CD1c-positive myeloid dendritic cell (primary cell): ENCODE results near the gene BOK.

Experiments used
- DNase-seq: peaks from one replicate; pipeline ENCODE4 v3.0.0-alpha.2; 2016; ENCODE audit errors: extremely low spot score

Gene BOK

GRCh38 chr2:241538838-241539615, 19.5 kb upstream of the BOK start:
- DNase-seq: no peak

GRCh38 chr2:241539616-241540374, 18.8 kb upstream of the BOK start:
- DNase-seq: no peak

GRCh38 chr2:241540401-241540770, 18.2 kb upstream of the BOK start:
- no peak for DNase-seq

- DNase-seq: peak; percentile 63
These were observed 17.6 kb upstream of the BOK start for GRCh38 chr2:241540771-241541561.

- no peak for DNase-seq
These were observed 16.8 kb upstream of the BOK start for GRCh38 chr2:241541564-241542277.

- DNase-seq: no peak
These were observed 16.3 kb upstream of the BOK start for GRCh38 chr2:241542278-241542605.

- DNase-seq: no peak
These were observed 13.4 kb upstream of the BOK start for GRCh38 chr2:241545106-241545505.

GRCh38 chr2:241545523-241546473, 12.7 kb upstream of the BOK start:
- no peak for DNase-seq

GRCh38 chr2:241546771-241547498, 11.6 kb upstream of the BOK start:
- DNase-seq: no peak

GRCh38 chr2:241547781-241548450, 10.6 kb upstream of the BOK start:
- DNase-seq: no peak

- DNase-seq: no peak
These were observed 10.1 kb upstream of the BOK start for GRCh38 chr2:241548451-241548835.

- no peak for DNase-seq
These were observed 7.6 kb upstream of the BOK start for GRCh38 chr2:241550616-241551580.

GRCh38 chr2:241551599-241551997, 6.9 kb upstream of the BOK start:
- no peak for DNase-seq

GRCh38 chr2:241551998-241552737, 6.4 kb upstream of the BOK start:
- no peak for DNase-seq

GRCh38 chr2:241553512-241553830, 5.1 kb upstream of the BOK start:
- no peak for DNase-seq

GRCh38 chr2:241553981-241554380, 4.6 kb upstream of the BOK start:
- DNase-seq: no peak

- no peak for DNase-seq
These were observed 3.8 kb upstream of the BOK start for GRCh38 chr2:241554610-241555322.
